Left lung (tissue), 10 donors: ENCODE data around the gene LELP1. TPM values are rescaled to one million over a fixed set of nuclear protein-coding genes. Genes with fewer than 3 reads are reported as not detected.
A peak's percentile ranks its signal among the peaks of the same experiment; 100 is the strongest.
"Not testable (repeated sequence)": the region's sequence is repeated elsewhere in the genome, so short reads cannot be mapped to it uniquely, and the experiment has no call there.

ENCODE experiments used
- ATAC-seq: fragments of 200-7000 bp; cut with Tn5 transposase; one replicate; pipeline ENCODE4 v1.9.1; 2020; ENCODE audit warnings: moderate library complexity
- DNase-seq, 4 donors: peaks; one replicate each; pipeline ENCODE4 v3.0.0-alpha.2; 2013 to 2020
- H3K27ac ChIP-seq, 2 donors: fragments of 200-600 bp; sonication (generic) in 1 of 2; one replicate each; pipeline versions ENCODE4 v1.5.0 to v1.8.0; 2020 to 2021
- H3K27me3 ChIP-seq, 2 donors: fragments of 200-600 bp; sonication (generic) in 1 of 2; one replicate each; pipeline versions ENCODE4 v1.5.0 to v1.8.0; 2020 to 2021
- H3K36me3 ChIP-seq, 2 donors: fragments of 200-600 bp; sonication (generic) in 1 of 2; one replicate each; pipeline versions ENCODE4 v1.5.0 to v1.8.0; 2020 to 2021
- H3K4me1 ChIP-seq, 2 donors: fragments of 200-600 bp; one replicate each; pipeline ENCODE4 v1.8.0; 2021
- H3K4me3 ChIP-seq, 2 donors: fragments of 200-600 bp; sonication (generic) in 1 of 2; one replicate each; pipeline versions ENCODE4 v1.5.0 to v1.8.0; 2020 to 2021; ENCODE audit warnings: mild to moderate bottlenecking in 1 of 2
- H3K9me3 ChIP-seq, 2 donors: fragments of 200-600 bp; sonication (generic) in 1 of 2; one replicate each; pipeline versions ENCODE4 v1.5.0 to v1.8.0; 2020 to 2021
- intact Hi-C, 2 donors: fragments of 100-400 bp; cut with DNase I; formaldehyde crosslinking; loops; one replicate each; pipeline versions ENCODE4 v1.11.2 to v1.14.2; 2022
- polyA plus RNA-seq, 6 donors: library from polyadenylated mRNA; unstranded; fragments of 120-200 nt; gene quantifications; one replicate each; pipeline ENCODE4 v1.2.1, GENCODE V29; 2013; ENCODE audit not compliant: insufficient read length in 6 of 6
- total RNA-seq, 2 donors: library from RNA; stranded (reverse); fragmentation: NEBNext Ultra II Directional; extraction: Animal tissue kit (Norgen Biotek cat#: 25700); gene quantifications; one replicate each; pipeline ENCODE4 v1.2.1, GENCODE V29; 2021
- TF ChIP-seq, protein P1 (sequence below), 2 donors: fragments of 200-600 bp; sonication (generic) in 1 of 2; IDR thresholded peaks; one replicate each; pipeline versions ENCODE4 v1.5.0 to v1.8.0; 2021; ENCODE audit warnings: antibody characterized with exemption in 2 of 2
- donor health status: DM: no; HTN: yes; CAD: no.
- donor health status: DM: no; HTN: no; CAD: no.

Gene LELP1
- total and polyA plus RNA-seq, 8 donors: not detected

DNA sequence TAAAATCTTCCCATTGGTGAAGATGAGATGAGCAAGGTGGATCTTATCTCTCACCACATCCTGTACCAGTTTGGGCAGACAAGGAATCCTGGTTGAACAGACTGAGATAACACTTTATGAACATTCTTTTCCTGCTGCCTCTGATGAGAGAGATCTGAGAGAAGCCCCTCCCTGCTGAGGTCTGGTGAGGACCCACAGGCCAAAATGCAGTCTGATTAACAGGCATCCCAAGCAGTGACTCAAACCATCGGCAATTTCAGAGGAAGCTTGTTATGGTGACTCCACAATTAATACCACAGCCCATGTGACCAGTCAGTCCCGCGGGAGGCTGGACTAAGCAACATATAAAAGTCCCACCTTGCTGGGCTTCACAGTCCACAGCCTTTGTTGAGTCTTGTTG, 14.0 kb downstream of the LELP1 start, which contains the start of gene PRR9:
Gene PRR9, plus strand, starts transcription at position 373 of the 400 bp plus-strand sequence. CDS start 561 bp downstream, outside the sequence.
- DNase-seq (no peak), ATAC-seq (no peak)
- H3K27ac ChIP-seq: no peak within 1 kb of the TSS
- no peaks in the 10 kb centered on the region for H3K9me3 ChIP-seq
- intact Hi-C loops: no loop called here
- TF ChIP-seq, protein P1, sequence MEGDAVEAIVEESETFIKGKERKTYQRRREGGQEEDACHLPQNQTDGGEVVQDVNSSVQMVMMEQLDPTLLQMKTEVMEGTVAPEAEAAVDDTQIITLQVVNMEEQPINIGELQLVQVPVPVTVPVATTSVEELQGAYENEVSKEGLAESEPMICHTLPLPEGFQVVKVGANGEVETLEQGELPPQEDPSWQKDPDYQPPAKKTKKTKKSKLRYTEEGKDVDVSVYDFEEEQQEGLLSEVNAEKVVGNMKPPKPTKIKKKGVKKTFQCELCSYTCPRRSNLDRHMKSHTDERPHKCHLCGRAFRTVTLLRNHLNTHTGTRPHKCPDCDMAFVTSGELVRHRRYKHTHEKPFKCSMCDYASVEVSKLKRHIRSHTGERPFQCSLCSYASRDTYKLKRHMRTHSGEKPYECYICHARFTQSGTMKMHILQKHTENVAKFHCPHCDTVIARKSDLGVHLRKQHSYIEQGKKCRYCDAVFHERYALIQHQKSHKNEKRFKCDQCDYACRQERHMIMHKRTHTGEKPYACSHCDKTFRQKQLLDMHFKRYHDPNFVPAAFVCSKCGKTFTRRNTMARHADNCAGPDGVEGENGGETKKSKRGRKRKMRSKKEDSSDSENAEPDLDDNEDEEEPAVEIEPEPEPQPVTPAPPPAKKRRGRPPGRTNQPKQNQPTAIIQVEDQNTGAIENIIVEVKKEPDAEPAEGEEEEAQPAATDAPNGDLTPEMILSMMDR (IDR thresholded peaks at IDR 0.05): no peak
- no peaks in the 10 kb centered on the region for H3K4me1 ChIP-seq
- H3K27me3 ChIP-seq: peaks cover 0 to 6% of the 10 kb centered on the region in 2 donors
- no peaks in the 10 kb centered on the region for H3K36me3 ChIP-seq
- no peak within 1 kb of the TSS for H3K4me3 ChIP-seq

DNA sequence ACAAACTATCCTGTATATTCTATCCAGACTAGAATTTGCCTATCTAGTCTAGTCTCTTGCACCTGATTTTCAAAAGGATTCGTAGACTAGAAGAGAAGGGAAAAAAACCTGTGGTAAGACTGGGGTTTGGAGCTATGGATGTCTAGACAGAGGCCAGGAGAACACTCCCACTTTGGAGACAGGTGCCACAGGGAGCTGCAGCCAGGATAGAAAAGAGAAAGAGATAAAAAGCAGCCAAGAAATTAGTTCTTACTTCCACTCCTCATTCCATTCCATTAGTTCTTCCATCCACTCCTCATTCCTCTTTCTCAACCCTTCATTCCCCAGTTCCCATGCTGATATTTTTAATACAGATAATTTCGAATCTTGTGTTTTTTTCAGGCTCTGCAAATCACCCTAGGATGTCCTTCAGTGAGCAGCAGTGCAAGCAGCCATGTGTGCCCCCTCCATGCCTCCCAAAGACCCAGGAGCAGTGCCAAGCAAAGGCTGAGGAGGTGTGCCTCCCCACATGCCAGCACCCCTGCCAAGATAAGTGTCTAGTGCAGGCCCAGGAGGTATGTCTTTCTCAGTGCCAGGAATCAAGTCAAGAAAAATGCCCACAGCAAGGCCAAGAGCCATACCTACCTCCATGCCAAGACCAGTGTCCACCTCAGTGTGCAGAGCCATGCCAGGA, 14.7 kb downstream of the LELP1 start:
- no peaks in the 10 kb centered on the region for H3K4me1 ChIP-seq
- TF ChIP-seq, protein P1 (IDR thresholded peaks at IDR 0.05): no peak
- intact Hi-C loops: no loop called here
- no peak for DNase-seq
- H3K27me3 ChIP-seq: peaks cover 0 to 13% of the 10 kb centered on the region in 2 donors
- no peak overlapping the region for H3K4me3 ChIP-seq
- H3K36me3 ChIP-seq: no peaks in the 10 kb centered on the region
- H3K27ac ChIP-seq: no peak overlapping the region
- no peak for ATAC-seq
- H3K9me3 ChIP-seq: no peaks in the 10 kb centered on the region

DNA sequence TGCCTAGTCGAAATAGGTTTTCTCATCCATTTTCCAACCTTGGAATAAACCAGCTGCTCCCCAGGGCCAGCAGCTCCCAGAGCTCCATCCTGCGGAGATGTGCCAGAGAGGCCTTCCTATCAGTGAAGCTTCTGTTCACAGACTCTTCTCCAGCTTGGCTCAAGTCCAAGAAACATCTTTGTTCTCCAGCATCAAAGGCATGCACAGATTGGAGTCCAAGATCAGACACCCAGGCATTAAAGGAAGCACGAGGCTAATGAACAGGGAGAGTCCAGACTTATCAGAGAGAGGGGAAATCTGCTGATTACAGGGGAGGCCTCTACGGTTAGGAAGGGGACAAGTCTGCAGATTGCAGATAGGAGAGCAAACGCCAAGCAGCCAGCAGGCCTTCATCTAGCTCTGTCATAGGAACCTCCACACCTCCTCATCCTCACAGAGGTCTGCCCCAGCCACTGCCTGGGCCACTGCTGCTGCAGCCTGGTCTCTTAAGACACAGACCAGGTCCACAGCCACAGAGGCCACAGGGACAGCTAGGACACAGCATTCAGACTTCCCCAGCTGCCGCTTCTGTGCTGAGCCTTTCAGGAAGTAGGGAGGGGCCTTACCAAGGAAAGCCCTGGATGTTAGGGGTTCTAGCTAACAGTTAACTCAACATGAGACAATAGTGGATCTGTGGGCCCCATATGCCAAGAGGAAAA, 17.5 kb downstream of the LELP1 start:
- peak in 1 of 4 donors; percentile 13 for DNase-seq
- Histone ChIP-seq H3K27ac (no peak overlapping the region), H3K4me1 (no peaks in the 10 kb centered on the region), H3K27me3 (peaks cover 0 to 21% of the 10 kb centered on the region in 2 donors), H3K9me3 (no peaks in the 10 kb centered on the region), H3K36me3 (no peaks in the 10 kb centered on the region), H3K4me3 (no peak overlapping the region)
- TF ChIP-seq, protein P1 (IDR thresholded peaks at IDR 0.05): no peak
- ATAC-seq: no peak
- intact Hi-C loops: no loop called here

DNA sequence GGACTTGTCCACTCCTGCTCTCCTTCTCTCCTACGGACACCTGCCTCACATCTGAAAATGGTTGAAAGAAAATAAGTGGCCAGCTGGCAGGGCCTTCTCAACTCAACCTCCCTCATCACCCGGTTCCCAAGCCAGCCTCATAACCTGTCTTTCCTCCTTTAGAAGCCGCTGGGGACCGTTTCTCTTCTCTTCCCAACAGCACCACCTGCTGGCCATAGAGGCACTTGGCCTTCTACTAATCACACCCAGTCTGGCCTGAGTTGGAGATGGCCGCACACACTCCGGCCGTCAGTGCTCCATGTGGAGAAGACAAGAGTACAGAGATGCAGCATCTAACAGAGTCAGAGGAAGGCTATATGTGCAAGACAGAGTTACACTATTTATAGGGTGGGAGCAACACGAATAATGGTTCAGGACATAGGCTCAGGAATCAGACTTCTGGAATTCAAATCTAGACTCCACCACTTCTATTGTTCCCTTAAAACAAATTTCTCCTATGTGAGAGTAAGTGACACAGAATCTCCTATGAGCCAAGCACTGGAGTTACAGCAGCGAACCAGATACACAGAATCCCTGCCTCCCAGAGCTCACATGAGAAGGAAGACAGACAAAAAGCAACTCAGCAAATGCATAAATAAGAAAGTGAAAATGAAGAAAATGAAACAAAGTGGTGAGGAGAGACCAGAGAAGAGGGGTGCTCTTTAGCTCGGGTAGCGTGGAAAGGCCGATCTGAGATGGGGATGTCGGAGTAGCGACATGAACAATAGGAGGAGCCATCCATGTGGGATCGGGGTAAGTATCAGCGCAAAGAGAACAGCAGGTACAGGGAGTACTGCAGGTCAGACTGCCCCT, 20.0 kb downstream of the LELP1 start:
- H3K27ac ChIP-seq, H3K4me1 ChIP-seq, intact Hi-C loops, H3K36me3 ChIP-seq, H3K9me3 ChIP-seq, H3K4me3 ChIP-seq: not testable (repeated sequence)
- ATAC-seq (peak; percentile 98), DNase-seq (peak in 3 of 4 donors; percentile 20 to 61 (median 45))
- peaks cover 0 to 19% of the 10 kb centered on the region in 2 donors for H3K27me3 ChIP-seq
- TF ChIP-seq, protein P1 (IDR thresholded peaks at IDR 0.05): peak; percentile 57 to 79
